Liver (tissue), 9 donors: ENCODE data around the gene YWHAB. TPM values are rescaled to one million over a fixed set of nuclear protein-coding genes. Genes with fewer than 3 reads are reported as not detected.

Source experiments
- DNase-seq: peaks from one replicate; pipeline ENCODE4 v3.0.0-alpha.2; 2017; ENCODE audit warnings: low spot score
- H3K27ac ChIP-seq, 2 donors: one replicate each; pipeline ENCODE4 v1.7.0; 2013; ENCODE audit warnings: inconsistent platforms in 2 of 2, low read length in 2 of 2, control low read depth in 1 of 2, low read depth in 1 of 2, mild to moderate bottlenecking in 1 of 2
- H3K27me3 ChIP-seq, 4 donors: one replicate each; pipeline versions ENCODE4 v1.6.1 to v1.7.0; 2013; ENCODE audit warnings: low read length in 3 of 4, inconsistent platforms in 1 of 4, mild to moderate bottlenecking in 1 of 4, moderate library complexity in 1 of 4; ENCODE audit not compliant: control insufficient read depth in 4 of 4, insufficient read depth in 4 of 4
- H3K36me3 ChIP-seq, 4 donors: one replicate each; pipeline versions ENCODE4 v1.6.1 to v1.7.0; 2013; ENCODE audit warnings: low read length in 3 of 4, mild to moderate bottlenecking in 3 of 4, low read depth in 1 of 4, moderate library complexity in 1 of 4; ENCODE audit not compliant: control insufficient read depth in 4 of 4, insufficient read depth in 3 of 4
- H3K4me1 ChIP-seq, 4 donors: one replicate each; pipeline versions ENCODE4 v1.6.1 to v1.7.0; 2013; ENCODE audit warnings: low read length in 3 of 4, mild to moderate bottlenecking in 3 of 4, moderate library complexity in 1 of 4; ENCODE audit not compliant: control insufficient read depth in 4 of 4, insufficient read depth in 4 of 4
- H3K4me3 ChIP-seq, 3 donors: one replicate each; pipeline versions ENCODE4 v1.6.1 to v1.7.0; 2013; ENCODE audit warnings: low read length in 3 of 3, control low read depth in 1 of 3, low read depth in 1 of 3, mild to moderate bottlenecking in 1 of 3
- H3K9ac ChIP-seq, 2 donors: one replicate each; pipeline ENCODE4 v1.7.0; 2013; ENCODE audit warnings: low read length in 2 of 2, mild to moderate bottlenecking in 2 of 2, moderate library complexity in 2 of 2, control low read depth in 1 of 2, low read depth in 1 of 2
- H3K9me3 ChIP-seq, 4 donors: one replicate each; pipeline versions ENCODE4 v1.6.1 to v1.7.0; 2013; ENCODE audit warnings: low read length in 3 of 4; ENCODE audit not compliant: control insufficient read depth in 4 of 4
- EGR1 ChIP-seq, 2 donors: IDR thresholded peaks; 2 replicates each; pipeline ENCODE4 v1.6.1; 2016 to 2018; ENCODE audit warnings: antibody characterized with exemption in 2 of 2, low read depth in 2 of 2
- FOXA1 ChIP-seq: IDR thresholded peaks from 2 replicates; pipeline ENCODE4 v1.6.1; 2016; ENCODE audit warnings: antibody characterized with exemption
- FOXA2 ChIP-seq: IDR thresholded peaks from 2 replicates; pipeline ENCODE4 v1.6.1; 2016; ENCODE audit warnings: antibody characterized with exemption
- GABPA ChIP-seq, 2 donors: IDR thresholded peaks in 1 of 2; conservative IDR thresholded peaks in 1 of 2; 2 replicates each; pipeline ENCODE4 v1.6.1; 2016; ENCODE audit warnings: antibody characterized with exemption in 2 of 2, mild to moderate bottlenecking in 1 of 2, moderate library complexity in 1 of 2
- HNF4A ChIP-seq, 2 donors: conservative IDR thresholded peaks; 2 replicates each; pipeline ENCODE4 v1.6.1; 2016; ENCODE audit warnings: antibody characterized with exemption in 2 of 2, mild to moderate bottlenecking in 2 of 2
- HNF4G ChIP-seq: IDR thresholded peaks from 2 replicates; pipeline ENCODE4 v1.6.1; 2016; ENCODE audit warnings: antibody characterized with exemption
- JUND ChIP-seq, 2 donors: IDR thresholded peaks; 2 replicates each; pipeline ENCODE4 v1.6.1; 2016; ENCODE audit warnings: antibody characterized with exemption in 2 of 2
- NR2F2 ChIP-seq: IDR thresholded peaks from 2 replicates; pipeline ENCODE4 v1.6.1; 2016; ENCODE audit warnings: antibody characterized with exemption
- RAD21 ChIP-seq, 2 donors: IDR thresholded peaks; 2 replicates each; pipeline ENCODE4 v1.6.1; 2016; ENCODE audit warnings: antibody characterized with exemption in 2 of 2, mild to moderate bottlenecking in 2 of 2
- RXRA ChIP-seq, 2 donors: IDR thresholded peaks; 2 replicates each; pipeline ENCODE4 v1.6.1; 2017 to 2018; ENCODE audit warnings: antibody characterized with exemption in 2 of 2, mild to moderate bottlenecking in 1 of 2
- SP1 ChIP-seq: IDR thresholded peaks from 2 replicates; pipeline ENCODE4 v1.6.1; 2018; ENCODE audit warnings: antibody characterized with exemption, mild to moderate bottlenecking
- TAF1 ChIP-seq: conservative IDR thresholded peaks from 2 replicates; pipeline ENCODE4 v1.6.1; 2016; ENCODE audit warnings: antibody characterized with exemption, mild to moderate bottlenecking
- YY1 ChIP-seq: IDR thresholded peaks from 2 replicates; pipeline ENCODE4 v1.6.1; 2016; ENCODE audit warnings: antibody characterized with exemption, mild to moderate bottlenecking
- WGBS: extraction: QIAGEN DNeasy Blood & Tissue Kit; methylation state at CpG from one replicate; pipeline ENCODE4 v1.1.7; 2013; 5-methylcytosine and 5-hydroxymethylcytosine counted together
- polyA plus RNA-seq, 2 donors: library from polyadenylated mRNA; stranded (reverse) in 1 of 2; unstranded in 1 of 2; fragments of 200-250 nt in 1 of 2; fragments of >200 nt in 1 of 2; fragmentation: Nextera tagmentation in 1 of 2; extraction: Ambion mirVana in 1 of 2; gene quantifications; one replicate each; pipeline versions ENCODE4 v1.2.1 to v1.2.3, GENCODE V29; 2013 to 2015
- total RNA-seq, 2 donors: library from RNA; depleted of rRNA; stranded (reverse); fragments of >200 nt; gene quantifications; one replicate each; pipeline ENCODE4 v1.2.3, GENCODE V29; 2014
- TF ChIP-seq, protein P1 (sequence below): fragments of 150-350 bp; IDR thresholded peaks from 2 replicates; pipeline ENCODE4 v1.5.1; 2017; ENCODE audit warnings: improper control_type of control experiment, low read depth, low read length; ENCODE audit not compliant: missing input control
- TF ChIP-seq, protein P2 (sequence below): IDR thresholded peaks from 2 replicates; pipeline ENCODE4 v1.6.1; 2016; ENCODE audit warnings: antibody characterized with exemption
- TF ChIP-seq, protein P3 (sequence below): IDR thresholded peaks from 2 replicates; pipeline ENCODE4 v1.6.1; 2016; ENCODE audit warnings: antibody characterized with exemption
- TF ChIP-seq, protein P4 (sequence below): IDR thresholded peaks from 2 replicates; pipeline ENCODE4 v1.6.1; 2016; ENCODE audit warnings: antibody characterized with exemption
- TF ChIP-seq, protein P5 (sequence below): IDR thresholded peaks from 2 replicates; pipeline ENCODE4 v1.6.1; 2016; ENCODE audit warnings: antibody characterized with exemption, mild to moderate bottlenecking
- donor health status: healthy.
- donor health status: healthy.
- donor health status: healthy.
- donor health status: healthy.
- donor health status: healthy.

The YWHAB gene
- total and polyA plus RNA-seq, 4 donors = 41.6 to 86.5 (median 43.3) TPM

DNA sequence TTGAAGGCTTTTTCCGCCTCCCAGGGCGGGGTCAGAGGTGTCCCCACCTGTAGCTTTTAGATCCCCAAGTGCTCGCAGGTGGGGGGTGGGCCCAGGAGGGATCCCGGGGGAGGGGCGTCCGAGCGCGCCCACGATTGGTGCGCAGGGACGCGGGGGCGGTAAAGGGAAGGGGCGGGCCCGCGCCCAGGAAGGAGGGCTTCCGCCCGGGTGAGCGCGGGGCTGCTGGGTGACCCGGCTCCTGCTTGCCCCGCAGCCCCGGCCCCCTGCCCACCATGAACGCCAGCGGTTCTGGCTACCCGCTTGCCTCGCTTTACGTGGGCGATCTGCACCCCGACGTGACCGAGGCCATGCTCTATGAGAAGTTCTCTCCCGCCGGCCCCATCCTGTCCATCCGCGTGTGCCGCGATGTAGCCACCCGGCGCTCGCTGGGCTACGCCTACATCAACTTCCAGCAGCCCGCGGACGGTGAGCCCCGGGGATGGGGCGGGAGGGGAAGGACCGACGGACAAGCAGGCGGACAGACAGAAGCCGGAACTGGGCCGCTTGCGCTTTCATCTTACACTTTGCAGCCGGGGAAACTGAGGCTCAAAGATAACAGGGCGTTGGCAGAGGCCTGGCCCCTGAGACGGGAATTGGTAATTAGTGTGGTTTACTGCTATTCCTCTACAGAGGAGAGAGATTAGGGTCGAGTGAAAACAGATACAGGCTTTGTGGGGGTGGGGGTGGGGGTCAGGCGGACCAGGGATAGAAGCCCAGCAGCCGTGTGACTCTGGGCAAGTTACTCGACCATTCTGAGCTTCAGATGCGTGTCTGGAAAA, 24.6 kb downstream of the YWHAB start, which contains the start of gene PABPC1L (continued):
- TF ChIP-seq, protein P1, sequence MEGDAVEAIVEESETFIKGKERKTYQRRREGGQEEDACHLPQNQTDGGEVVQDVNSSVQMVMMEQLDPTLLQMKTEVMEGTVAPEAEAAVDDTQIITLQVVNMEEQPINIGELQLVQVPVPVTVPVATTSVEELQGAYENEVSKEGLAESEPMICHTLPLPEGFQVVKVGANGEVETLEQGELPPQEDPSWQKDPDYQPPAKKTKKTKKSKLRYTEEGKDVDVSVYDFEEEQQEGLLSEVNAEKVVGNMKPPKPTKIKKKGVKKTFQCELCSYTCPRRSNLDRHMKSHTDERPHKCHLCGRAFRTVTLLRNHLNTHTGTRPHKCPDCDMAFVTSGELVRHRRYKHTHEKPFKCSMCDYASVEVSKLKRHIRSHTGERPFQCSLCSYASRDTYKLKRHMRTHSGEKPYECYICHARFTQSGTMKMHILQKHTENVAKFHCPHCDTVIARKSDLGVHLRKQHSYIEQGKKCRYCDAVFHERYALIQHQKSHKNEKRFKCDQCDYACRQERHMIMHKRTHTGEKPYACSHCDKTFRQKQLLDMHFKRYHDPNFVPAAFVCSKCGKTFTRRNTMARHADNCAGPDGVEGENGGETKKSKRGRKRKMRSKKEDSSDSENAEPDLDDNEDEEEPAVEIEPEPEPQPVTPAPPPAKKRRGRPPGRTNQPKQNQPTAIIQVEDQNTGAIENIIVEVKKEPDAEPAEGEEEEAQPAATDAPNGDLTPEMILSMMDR = no peak
- TF ChIP-seq RXRA (IDR thresholded peaks at IDR 0.05) = no peak

DNA sequence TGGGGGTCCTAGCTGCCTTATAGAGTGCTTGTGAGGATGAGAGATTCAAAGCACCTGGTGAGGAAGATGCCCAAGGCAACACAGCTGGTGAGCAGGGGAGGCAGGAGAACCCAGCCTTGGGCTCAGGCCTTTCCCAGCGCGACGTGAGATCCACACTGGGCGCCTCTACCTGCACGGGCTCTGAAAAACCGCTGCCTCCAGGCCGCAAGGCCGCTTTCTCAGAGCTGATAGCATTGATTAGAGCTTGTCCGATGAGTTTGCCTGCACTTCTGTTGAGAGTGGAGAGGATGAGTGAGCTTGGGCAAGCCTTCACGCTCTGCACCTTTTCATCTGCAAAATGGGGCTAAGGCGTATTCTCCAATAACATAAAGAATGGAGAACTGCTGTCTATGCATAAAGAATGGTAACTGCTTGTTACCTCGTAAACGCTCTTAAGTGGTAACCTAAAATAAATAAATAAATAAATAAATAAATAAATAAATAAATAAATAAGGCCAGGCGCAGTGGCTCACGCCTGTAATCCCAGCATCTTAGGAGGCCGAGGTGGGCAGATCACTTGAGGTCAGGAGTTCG, 25.3 kb downstream of the YWHAB start:
- Histone ChIP-seq H3K9me3 (no peaks in the 10 kb centered on the region), H3K36me3 (peaks cover 0 to 23% (median 20%) of the 10 kb centered on the region in 4 donors), H3K9ac (no peak overlapping the region), H3K4me3 (peak overlapping the region; percentile 61 to 84 (median 79)), H3K4me1 (peaks cover 3 to 24% (median 14%) of the 10 kb centered on the region in 4 donors), H3K27me3 (no peaks in the 10 kb centered on the region), H3K27ac (no peak overlapping the region)
- WGBS = 54% methylated on average over 17 of the region's 17 CpGs
- TF ChIP-seq SP1 (no peak), RXRA (IDR thresholded peaks at IDR 0.05) (no peak), RAD21 (IDR thresholded peaks at IDR 0.05) (no peak), EGR1 (IDR thresholded peaks at IDR 0.05; ENCODE audit: low read depth in 2 of 2) (no peak), GABPA (IDR thresholded peaks at IDR 0.05 in 1 of 2, conservative IDR thresholded peaks at IDR 0.05 in 1 of 2) (no peak), JUND (IDR thresholded peaks at IDR 0.05) (no peak), HNF4A (conservative IDR thresholded peaks at IDR 0.05) (no peak), HNF4G (no peak), TAF1 (no peak), FOXA1 (no peak), YY1 (no peak), NR2F2 (no peak), FOXA2 (no peak)
- TF ChIP-seq, protein P2, sequence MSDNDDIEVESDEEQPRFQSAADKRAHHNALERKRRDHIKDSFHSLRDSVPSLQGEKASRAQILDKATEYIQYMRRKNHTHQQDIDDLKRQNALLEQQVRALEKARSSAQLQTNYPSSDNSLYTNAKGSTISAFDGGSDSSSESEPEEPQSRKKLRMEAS = no peak
- TF ChIP-seq, protein P3, sequence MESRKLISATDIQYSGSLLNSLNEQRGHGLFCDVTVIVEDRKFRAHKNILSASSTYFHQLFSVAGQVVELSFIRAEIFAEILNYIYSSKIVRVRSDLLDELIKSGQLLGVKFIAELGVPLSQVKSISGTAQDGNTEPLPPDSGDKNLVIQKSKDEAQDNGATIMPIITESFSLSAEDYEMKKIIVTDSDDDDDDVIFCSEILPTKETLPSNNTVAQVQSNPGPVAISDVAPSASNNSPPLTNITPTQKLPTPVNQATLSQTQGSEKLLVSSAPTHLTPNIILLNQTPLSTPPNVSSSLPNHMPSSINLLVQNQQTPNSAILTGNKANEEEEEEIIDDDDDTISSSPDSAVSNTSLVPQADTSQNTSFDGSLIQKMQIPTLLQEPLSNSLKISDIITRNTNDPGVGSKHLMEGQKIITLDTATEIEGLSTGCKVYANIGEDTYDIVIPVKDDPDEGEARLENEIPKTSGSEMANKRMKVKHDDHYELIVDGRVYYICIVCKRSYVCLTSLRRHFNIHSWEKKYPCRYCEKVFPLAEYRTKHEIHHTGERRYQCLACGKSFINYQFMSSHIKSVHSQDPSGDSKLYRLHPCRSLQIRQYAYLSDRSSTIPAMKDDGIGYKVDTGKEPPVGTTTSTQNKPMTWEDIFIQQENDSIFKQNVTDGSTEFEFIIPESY = no peak
- TF ChIP-seq, protein P1 = no peak
- TF ChIP-seq, protein P4, sequence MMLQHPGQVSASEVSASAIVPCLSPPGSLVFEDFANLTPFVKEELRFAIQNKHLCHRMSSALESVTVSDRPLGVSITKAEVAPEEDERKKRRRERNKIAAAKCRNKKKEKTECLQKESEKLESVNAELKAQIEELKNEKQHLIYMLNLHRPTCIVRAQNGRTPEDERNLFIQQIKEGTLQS = no peak
- TF ChIP-seq, protein P5, sequence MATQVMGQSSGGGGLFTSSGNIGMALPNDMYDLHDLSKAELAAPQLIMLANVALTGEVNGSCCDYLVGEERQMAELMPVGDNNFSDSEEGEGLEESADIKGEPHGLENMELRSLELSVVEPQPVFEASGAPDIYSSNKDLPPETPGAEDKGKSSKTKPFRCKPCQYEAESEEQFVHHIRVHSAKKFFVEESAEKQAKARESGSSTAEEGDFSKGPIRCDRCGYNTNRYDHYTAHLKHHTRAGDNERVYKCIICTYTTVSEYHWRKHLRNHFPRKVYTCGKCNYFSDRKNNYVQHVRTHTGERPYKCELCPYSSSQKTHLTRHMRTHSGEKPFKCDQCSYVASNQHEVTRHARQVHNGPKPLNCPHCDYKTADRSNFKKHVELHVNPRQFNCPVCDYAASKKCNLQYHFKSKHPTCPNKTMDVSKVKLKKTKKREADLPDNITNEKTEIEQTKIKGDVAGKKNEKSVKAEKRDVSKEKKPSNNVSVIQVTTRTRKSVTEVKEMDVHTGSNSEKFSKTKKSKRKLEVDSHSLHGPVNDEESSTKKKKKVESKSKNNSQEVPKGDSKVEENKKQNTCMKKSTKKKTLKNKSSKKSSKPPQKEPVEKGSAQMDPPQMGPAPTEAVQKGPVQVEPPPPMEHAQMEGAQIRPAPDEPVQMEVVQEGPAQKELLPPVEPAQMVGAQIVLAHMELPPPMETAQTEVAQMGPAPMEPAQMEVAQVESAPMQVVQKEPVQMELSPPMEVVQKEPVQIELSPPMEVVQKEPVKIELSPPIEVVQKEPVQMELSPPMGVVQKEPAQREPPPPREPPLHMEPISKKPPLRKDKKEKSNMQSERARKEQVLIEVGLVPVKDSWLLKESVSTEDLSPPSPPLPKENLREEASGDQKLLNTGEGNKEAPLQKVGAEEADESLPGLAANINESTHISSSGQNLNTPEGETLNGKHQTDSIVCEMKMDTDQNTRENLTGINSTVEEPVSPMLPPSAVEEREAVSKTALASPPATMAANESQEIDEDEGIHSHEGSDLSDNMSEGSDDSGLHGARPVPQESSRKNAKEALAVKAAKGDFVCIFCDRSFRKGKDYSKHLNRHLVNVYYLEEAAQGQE = no peak
- no peak for DNase-seq
